GM12878 (cell line): ENCODE data around the gene ADCY10.

ENCODE experiments used
- BHLHE40 ChIP-seq, 2 experiments: fragments of 450-650 bp in 1 of 2; IDR thresholded peaks; 2 replicates each; pipeline ENCODE4 v1.6.1; 2011 to 2017; ENCODE audit warnings: low read depth in 2 of 2, borderline replicate concordance in 1 of 2, improper control_type of control experiment in 1 of 2, low read length in 1 of 2, mild to moderate bottlenecking in 1 of 2
- BRCA1 ChIP-seq: IDR thresholded peaks from 2 replicates; pipeline ENCODE4 v1.6.1; 2011; ENCODE audit warnings: low read depth, low read length, improper control_type of control experiment
- CTCF ChIP-seq, 3 experiments: IDR thresholded peaks in 2 of 3; conservative IDR thresholded peaks in 1 of 3; 2 replicates each; pipeline ENCODE4 v1.5.1; 2011; ENCODE audit warnings: low read depth in 3 of 3, low read length in 3 of 3, mild to moderate bottlenecking in 3 of 3, control low read depth in 2 of 3, moderate library complexity in 2 of 3, inconsistent platforms in 1 of 3, mixed read lengths in 1 of 3; ENCODE audit not compliant: control insufficient read depth in 2 of 3, insufficient read depth in 1 of 3; ENCODE audit errors: extremely low read depth in 1 of 3
- KDM1A ChIP-seq: fragments of 200-600 bp; sonication (generic); IDR thresholded peaks from 2 replicates; pipeline ENCODE4 v1.6.1; 2016; ENCODE audit warnings: borderline replicate concordance
- POLR2A ChIP-seq: IDR thresholded peaks from 2 replicates; pipeline ENCODE4 v1.6.1; 2011; ENCODE audit warnings: low read depth, mild to moderate bottlenecking, low read length
- POLR2AphosphoS2 ChIP-seq: IDR thresholded peaks from 2 replicates; pipeline ENCODE4 v1.6.1; 2011; ENCODE audit warnings: low read depth, mild to moderate bottlenecking, low read length, improper control_type of control experiment, moderate library complexity
- POLR2AphosphoS5 ChIP-seq: IDR thresholded peaks from 2 replicates; pipeline ENCODE4 v1.6.1; 2011; ENCODE audit warnings: mild to moderate bottlenecking, low read length, inconsistent platforms
- SREBF2 ChIP-seq: IDR thresholded peaks from 2 replicates; pipeline ENCODE4 v1.6.1; 2012; ENCODE audit warnings: mild to moderate bottlenecking, low read length
- SRF ChIP-seq, 2 experiments: IDR thresholded peaks; 2 replicates each; pipeline ENCODE4 v1.6.1; 2011; ENCODE audit warnings: low read depth in 2 of 2, low read length in 2 of 2, mild to moderate bottlenecking in 1 of 2, moderate library complexity in 1 of 2
- YY1 ChIP-seq: IDR thresholded peaks from 2 replicates; pipeline ENCODE4 v1.6.1; 2011; ENCODE audit warnings: low read depth, mild to moderate bottlenecking, low read length

DNA sequence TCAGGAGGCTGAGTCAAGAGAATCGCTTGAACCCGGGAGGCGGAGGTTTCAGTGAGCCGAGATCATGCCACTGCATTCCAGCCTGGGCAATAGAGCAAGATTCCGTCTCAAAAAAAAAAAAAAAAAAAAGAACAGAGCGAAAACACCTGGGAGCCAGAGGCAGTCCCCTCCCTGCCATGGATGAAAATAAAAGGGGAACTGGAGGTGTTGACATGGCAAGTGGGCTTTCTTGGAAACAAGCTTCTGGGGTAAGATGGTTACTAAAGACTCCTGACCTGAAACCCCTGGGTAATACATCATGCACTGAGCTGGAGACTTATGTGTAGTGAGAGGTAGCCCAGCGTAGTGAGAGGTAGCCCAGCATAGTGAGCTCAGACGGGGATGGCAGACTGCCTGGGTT, 31.6 kb downstream of the ADCY10 start:
- no peak for TF ChIP-seq CTCF (IDR thresholded peaks at IDR 0.05 in 2 of 3, conservative IDR thresholded peaks at IDR 0.05 in 1 of 3; ENCODE audit: control insufficient read depth in 2 of 3, extremely low read depth in 1 of 3, insufficient read depth in 1 of 3, low read depth in 3 of 3, low read length in 3 of 3)
- no peak for TF ChIP-seq YY1
- TF ChIP-seq SREBF2 = no peak
- TF ChIP-seq BRCA1 = no peak
- TF ChIP-seq BHLHE40 (IDR thresholded peaks at IDR 0.05; ENCODE audit: borderline replicate concordance in 1 of 2, low read depth in 2 of 2, low read length in 1 of 2) = no peak
- TF ChIP-seq SRF (IDR thresholded peaks at IDR 0.05; ENCODE audit: low read depth in 2 of 2, low read length in 2 of 2) = no peak
- no peak for TF ChIP-seq POLR2A
- no peak for TF ChIP-seq POLR2AphosphoS2
- no peak for TF ChIP-seq KDM1A
- no peak for TF ChIP-seq POLR2AphosphoS5
